ENCODE measurements around the gene UBXN10.
A peak's percentile ranks its signal among the peaks of the same experiment; 100 is the strongest.

UBXN10 gene

DNA sequence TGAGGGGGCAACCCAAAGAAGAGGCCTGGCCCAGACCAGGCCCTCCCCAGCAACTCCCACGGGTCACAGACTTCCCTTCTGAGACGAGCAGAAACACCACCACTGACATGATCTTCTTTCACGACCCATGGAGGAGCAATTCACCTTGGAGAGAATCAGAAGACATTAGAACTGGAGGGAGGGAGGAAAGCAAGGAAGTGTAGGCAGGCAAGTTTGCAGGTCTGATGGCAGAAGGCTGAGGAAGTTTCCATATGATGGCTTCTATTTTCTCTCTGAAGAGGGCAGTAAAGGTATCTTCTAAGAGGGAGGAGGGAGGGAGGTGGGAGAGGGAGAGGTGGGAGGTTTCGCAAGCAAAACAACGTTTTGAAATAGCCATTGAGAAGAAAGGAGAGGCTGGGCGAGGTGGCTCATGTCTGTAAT, 1.4 kb upstream of the UBXN10 start:
- no peak for DNase-seq

GRCh38 chr1:20184997-20185833, 681 bp upstream of the UBXN10 start:
- no peak for DNase-seq

DNA sequence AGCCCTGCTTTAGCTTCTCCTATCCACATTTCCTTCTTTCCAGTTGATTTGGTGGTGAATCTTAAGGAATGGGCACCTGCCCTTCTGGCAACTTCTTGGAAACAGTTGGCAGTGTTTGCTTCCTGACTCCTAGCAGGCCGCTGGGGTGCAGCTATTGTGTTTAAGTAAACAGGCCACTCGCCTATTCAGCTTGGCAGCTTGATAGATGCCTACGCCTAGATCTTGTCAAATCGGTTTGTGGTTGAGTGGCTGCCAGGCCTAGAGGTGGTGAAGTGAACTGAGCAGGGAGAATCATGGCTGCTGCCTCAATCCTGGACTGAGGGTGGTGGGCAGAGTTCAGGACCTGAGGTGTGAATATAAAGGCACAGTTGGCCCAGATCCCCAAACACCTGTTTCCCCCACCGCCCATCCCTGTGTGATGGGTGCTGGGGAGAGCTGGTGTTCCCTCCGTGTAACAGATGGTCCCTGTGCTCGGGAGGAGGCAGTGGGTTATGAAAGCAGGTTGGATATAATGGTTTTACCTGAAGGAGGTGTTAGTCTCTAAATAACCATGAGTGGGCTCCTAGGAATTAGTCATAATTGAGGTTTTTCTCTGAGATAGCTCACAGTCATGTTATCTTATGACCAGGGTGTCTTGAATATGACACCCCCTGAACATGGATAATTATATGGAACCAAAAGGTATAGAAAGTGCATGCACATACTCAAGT, 1.4 kb downstream of the UBXN10 start:
- DNase-seq: peak in 1 of 2 experiments; percentile 66

DNA sequence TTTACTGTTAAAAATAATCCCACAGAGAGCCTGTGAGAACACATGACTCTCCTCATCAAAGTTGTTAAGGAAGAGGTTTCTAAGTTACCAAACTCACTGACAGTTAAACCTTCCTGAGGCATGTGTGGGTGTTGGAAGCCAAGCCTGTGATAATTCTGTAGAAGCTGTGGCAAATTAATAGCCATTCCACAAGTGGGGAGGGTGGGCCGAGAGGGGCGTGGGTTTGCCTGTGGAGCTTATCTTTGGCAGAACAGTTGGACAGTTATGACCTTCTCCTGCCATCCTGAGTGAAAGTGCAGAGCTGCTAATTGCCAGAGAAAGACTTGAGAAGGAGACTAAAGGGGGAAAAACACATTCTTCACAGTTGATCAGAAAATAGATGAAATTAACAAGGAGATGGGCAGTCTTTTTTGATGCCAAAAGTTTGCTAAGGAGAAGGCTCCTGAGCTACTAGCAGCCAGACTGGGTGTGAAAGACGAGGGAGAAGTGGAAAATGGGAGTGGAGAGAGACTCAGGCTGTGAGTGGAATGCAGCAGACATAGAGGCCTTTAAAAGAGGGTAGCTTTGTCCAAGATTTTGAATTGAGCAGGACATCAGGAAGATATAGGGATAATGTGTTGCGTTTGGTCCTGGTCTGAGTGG, 2.0 kb downstream of the UBXN10 start:
- DNase-seq: no peak

GRCh38 chr1:20188455-20188817, 2.5 kb downstream of the UBXN10 start:
- DNase-seq: no peak

DNA sequence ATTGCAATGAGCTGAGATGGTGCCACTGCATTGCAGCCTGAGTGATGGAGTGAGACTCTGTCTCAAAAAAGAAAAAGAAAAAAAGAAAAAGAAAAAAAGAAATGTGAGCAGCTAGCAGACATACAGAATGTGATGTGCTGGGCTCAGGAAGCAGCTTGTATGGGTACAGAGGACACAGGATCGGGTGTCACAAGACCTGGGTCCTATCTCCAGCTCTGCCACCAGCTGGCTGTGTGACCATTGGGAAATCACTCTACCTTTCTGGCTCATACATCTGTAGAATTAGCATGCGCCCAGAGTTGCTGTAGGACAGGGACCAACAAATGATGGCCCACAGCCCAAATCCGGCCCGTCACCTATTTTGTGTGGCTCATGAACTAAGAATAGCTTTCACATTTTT, 3.8 kb downstream of the UBXN10 start:
- no peak for DNase-seq

DNA sequence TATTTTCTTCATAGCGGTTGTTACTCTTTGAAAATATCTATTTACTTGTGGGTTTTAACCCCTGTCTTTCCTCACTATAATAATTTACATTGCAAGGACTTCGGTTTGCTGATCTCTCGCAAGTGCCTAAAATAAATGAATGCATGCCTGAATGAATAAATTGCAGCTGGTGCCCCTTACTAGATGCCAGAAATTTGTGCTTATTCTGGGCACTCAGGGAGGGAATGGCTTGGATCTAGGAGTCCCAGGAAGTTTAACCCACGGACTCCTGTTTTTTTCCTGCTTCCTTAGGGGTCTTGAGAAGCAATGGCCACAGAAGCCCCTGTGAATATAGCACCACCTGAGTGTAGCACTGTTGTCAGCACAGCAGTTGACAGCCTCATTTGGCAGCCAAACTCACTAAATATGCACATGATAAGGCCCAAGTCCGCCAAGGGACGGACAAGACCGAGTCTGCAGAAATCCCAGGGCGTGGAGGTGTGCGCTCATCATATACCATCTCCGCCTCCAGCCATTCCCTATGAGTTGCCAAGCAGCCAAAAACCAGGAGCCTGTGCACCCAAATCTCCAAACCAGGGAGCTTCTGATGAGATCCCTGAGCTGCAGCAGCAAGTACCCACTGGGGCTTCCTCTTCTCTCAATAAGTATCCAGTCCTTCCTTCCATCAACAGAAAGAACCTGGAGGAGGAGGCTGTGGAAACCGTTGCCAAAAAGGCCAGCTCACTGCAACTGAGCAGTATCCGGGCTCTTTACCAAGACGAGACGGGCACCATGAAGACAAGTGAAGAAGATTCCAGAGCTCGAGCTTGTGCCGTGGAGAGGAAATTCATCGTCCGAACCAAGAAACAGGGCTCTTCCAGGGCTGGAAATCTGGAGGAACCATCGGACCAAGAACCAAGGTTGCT, 4.6 kb downstream of the UBXN10 start:
- DNase-seq: no peak

DNA sequence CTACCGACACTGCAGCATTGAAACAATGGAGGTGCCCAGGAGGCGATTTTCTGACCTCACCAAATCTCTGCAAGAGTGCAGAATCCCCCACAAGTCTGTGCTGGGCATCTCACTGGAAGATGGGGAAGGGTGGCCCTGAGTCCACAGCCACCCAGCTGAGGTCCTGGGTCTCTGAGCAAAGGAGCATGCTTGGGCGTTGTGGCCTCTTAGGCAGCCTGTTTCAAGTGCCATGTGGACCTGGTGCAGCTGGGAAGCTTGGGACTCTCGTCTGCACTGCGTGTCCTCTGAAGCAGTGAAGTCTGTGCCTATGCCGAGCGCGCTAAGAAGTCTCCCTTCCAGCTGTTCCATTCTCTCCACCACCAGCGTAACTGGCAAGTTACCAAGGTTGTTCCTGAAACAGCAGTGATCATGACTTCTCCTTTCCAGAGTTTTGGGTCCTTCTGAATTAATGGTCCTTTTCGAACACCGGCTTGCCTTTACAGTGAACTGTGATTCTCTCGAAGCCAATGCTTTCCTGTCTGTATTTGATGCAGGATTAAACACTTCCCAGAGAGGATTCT, 5.5 kb downstream of the UBXN10 start:
- DNase-seq: no peak

DNA sequence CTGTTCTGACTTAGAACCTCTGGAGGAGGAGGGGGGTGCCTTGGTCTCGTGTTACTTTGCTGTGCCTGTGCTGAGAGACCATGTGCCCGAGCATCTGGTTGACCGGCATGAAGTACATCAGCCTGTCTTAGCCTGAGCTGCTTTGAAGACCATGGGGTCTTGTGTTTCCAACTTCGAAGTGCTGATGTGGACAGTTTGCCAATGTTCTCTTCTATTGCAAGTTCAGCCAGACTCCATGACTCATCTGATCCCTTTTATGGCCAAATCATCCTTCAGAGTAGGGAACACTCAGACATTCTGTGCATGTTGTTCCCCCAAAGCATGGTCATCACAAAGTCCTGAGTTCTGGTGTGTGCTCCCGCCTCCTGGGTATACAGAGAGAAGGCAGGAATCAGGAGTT, 6.5 kb downstream of the UBXN10 start:
- DNase-seq: no peak

DNA sequence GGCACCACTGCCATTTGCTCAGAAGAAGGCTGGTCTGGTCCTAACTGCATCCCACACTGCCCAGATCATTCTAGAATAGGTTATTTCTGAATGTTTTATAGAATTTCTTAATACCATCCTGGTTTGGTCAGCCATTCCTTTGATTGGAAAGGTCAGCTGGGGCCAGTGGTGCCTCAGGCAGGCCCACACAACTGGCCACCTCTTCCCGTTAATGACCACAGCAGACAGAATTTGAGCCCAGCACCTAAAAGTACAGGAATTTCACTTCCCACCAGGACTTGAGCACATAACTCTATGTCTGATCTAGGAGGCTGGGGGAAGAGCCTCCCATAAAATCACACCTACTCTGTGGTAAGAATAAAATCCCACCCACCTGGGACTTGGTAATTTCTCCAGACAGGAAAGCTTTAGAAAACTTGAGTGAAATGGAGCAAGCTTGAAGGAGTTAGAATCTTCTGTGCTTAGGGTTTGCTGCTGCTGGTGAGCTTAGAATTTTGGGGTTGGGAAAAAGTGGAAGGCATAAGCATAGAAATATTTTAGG, 7.0 kb downstream of the UBXN10 start:
- no peak for DNase-seq

DNA sequence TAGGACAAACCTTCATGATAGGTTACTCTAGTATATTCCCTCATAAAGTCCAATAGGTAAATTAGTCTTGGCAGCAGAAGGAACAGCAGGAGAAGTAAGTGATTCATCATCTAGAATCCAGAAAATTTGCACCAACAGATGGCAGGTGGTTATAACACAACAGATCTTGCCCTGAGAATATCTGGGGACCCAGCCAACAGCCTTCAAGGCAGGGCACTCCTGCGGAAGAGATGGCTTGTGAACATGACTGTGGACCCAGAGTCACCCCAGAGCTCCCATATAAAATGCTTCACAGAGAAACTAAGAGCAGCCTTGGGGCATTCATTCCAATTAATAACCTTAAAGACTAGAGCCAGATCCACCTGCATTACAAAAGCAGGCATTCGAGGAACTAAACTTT, 8.3 kb downstream of the UBXN10 start:
- peak in 1 of 2 experiments; percentile 69 for DNase-seq

GRCh38 chr1:20194757-20195461, 9.0 kb downstream of the UBXN10 start:
- DNase-seq: peak; percentile 26 to 36

GRCh38 chr1:20195462-20195780, 9.5 kb downstream of the UBXN10 start:
- no peak for DNase-seq

GRCh38 chr1:20197329-20197791, 11.5 kb downstream of the UBXN10 start:
- no peak for DNase-seq

- no peak for DNase-seq
Measured at GRCh38 chr1:20198296-20198695, 12.4 kb downstream of the UBXN10 start.

DNA sequence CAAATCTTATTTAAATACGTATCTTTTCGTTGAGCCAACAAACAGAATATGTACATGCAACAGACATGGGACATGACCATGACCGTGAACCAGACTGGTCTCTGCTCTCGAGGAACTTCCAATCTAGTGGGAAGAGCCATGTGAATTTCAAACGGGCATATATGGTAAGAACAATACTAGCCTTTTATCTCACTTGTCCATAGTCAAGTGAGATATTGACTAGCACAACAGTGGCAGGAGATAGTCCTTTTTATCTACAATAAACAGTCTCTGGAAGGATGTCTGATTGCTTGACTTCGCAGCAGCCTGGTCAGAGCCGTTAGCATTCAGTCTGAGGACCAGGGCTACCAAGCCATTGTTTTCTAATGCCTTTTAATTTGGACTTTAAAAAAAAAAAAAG, 13.0 kb downstream of the UBXN10 start:
- no peak for DNase-seq

GRCh38 chr1:20199403-20199802, 13.5 kb downstream of the UBXN10 start:
- no peak for DNase-seq

- no peak for DNase-seq
Measured at GRCh38 chr1:20199840-20200239, 13.9 kb downstream of the UBXN10 start.

- DNase-seq: peak in 1 of 2 experiments; percentile 22
Measured at GRCh38 chr1:20200966-20201365, 15.1 kb downstream of the UBXN10 start.

DNA sequence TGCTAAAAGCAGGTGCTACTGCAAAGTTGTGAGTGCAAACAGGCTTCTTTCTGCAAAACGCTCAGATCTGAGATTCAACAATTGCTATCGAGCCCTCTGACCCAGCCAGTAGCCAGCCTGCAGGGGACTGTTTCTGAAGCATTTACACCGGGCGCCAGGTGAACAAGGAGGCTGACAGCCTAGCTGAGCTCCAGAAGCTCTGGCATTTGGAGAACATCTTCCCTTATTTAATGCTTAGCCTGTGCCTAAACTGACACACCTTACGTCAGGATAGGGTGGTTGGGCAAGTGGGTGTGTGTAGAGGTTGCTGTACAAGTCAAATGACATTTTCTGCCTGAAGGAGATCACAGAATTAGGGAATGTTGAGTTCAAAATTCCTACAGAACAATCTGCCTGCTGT, 16.3 kb downstream of the UBXN10 start:
- no peak for DNase-seq

DNA sequence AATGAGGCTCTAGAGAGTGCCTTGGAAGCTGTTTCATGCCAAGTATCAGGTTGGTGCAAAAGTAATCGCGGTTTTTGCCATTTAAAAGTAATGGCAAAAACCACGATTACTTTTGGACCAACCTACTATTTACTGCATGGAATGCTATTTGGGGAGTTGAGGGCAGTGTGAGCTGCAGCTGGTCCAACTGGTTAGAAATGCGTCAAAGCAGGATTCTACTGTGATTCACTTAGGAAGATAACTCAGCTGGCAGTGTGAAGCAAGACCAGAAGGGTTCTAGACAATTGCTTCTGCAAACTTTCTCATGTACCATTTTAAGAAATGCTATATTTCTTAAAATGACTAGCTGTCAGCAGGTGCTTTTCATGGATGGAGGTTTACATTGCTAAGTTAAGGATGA, 21.6 kb downstream of the UBXN10 start:
- no peak for DNase-seq

DNA sequence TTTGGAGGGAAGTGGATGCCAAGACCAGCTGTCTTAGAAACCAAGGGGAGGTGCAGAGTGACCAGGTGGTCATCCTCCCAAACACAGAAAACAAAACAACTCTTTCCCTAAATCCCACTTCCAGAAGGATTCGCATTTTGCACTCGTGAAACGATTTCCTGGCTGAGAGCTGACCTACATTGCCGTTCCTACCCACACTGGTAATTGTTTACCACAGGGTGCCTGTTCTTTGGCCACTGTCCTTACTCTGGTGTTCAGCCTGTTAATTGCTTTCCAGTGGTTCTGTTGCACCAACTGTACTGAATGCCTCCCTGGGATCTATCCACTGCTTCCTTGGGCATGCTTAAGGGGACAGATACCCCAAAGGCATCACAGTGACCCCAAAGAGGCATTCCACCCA, 23.6 kb downstream of the UBXN10 start:
- no peak for DNase-seq
